Measurements from ENCODE around the gene ATG9B.

Gene ATG9B

DNA sequence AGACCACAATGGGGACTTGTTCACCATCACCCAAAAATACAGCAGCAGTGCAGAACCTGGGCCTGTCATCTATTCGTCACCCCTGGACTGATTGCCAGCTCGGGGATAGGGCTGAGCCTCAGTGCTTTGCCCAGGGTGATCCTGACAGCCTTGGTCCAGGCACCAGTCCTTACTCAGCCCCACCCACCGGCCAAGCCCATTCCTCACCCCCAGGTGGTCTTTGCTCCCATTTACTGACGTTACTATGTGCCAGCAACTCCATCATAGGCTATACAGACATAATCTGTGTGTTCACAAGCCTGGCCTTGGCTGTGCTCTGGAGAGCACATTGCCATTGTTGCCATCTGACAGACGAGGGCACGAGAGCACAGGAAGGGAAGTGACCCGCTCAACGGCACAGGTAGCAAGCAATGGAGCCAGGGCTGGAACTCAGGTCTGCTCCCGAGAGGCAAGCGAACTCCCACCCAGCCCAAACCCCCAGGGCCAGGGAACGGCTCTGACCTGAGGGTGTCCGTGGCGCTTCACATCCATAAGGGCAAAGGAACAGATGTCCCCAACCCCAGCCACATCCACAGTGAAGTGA is 6.8 kb downstream of the ATG9B start:
- peak overlapping the region; percentile 67 for H3K4me3 ChIP-seq (ENCODE audit: low read length, poor library complexity, severe bottlenecking)
- H3K9me2 ChIP-seq (replicated peaks; ENCODE audit: low read depth, low read length) = no peaks in the 10 kb centered on the region
- TF ChIP-seq EZH2phosphoT487 (IDR thresholded peaks at IDR 0.05; ENCODE audit: borderline replicate concordance) (no peak), CTCF (conservative IDR thresholded peaks at IDR 0.05; ENCODE audit: low read length) (no peak)
- no peaks in the 10 kb centered on the region for H4K20me1 ChIP-seq (ENCODE audit: insufficient read depth, low read length, poor library complexity, severe bottlenecking)
- H3K36me3 ChIP-seq (ENCODE audit: insufficient read depth, low read length) = no peaks in the 10 kb centered on the region
- peak overlapping the region; percentile 57 for H3K9ac ChIP-seq (ENCODE audit: low read depth, low read length, poor library complexity, severe bottlenecking)
- peak overlapping the region; percentile 74 for H3K4me2 ChIP-seq (ENCODE audit: low read depth, low read length, poor library complexity, severe bottlenecking)
- no peaks in the 10 kb centered on the region for H3K79me2 ChIP-seq (ENCODE audit: insufficient read depth, low read length)
- peaks cover 26% of the 10 kb centered on the region for H3K4me1 ChIP-seq (ENCODE audit: insufficient read depth, low read length, poor library complexity, severe bottlenecking)
- peak overlapping the region; percentile 80 for H2AFZ ChIP-seq (ENCODE audit: low read length)
- no peaks in the 10 kb centered on the region for H3K9me3 ChIP-seq (ENCODE audit: insufficient read depth, low read depth, low read length)
- H3K27me3 ChIP-seq (ENCODE audit: insufficient read depth, low read length, poor library complexity, severe bottlenecking) = no peaks in the 10 kb centered on the region
- no peaks in the 10 kb centered on the region for H3F3A ChIP-seq (ENCODE audit: low read depth)

GRCh38 chr7:151016942-151017341 is 7.4 kb downstream of the ATG9B start:
- Histone ChIP-seq H3K9me3 (ENCODE audit: insufficient read depth, low read depth, low read length) (no peaks in the 10 kb centered on the region), H3K4me3 (ENCODE audit: low read length, poor library complexity, severe bottlenecking) (no peak overlapping the region), H2AFZ (ENCODE audit: low read length) (no peak overlapping the region), H3K9ac (ENCODE audit: low read depth, low read length, poor library complexity, severe bottlenecking) (no peak overlapping the region), H3K9me2 (replicated peaks; ENCODE audit: low read depth, low read length) (no peaks in the 10 kb centered on the region), H3K27me3 (ENCODE audit: insufficient read depth, low read length, poor library complexity, severe bottlenecking) (no peaks in the 10 kb centered on the region), H3K79me2 (ENCODE audit: insufficient read depth, low read length) (no peaks in the 10 kb centered on the region), H3F3A (ENCODE audit: low read depth) (no peaks in the 10 kb centered on the region), H3K4me2 (ENCODE audit: low read depth, low read length, poor library complexity, severe bottlenecking) (no peak overlapping the region), H3K4me1 (ENCODE audit: insufficient read depth, low read length, poor library complexity, severe bottlenecking) (peaks cover 29% of the 10 kb centered on the region), H3K36me3 (ENCODE audit: insufficient read depth, low read length) (no peaks in the 10 kb centered on the region), H4K20me1 (ENCODE audit: insufficient read depth, low read length, poor library complexity, severe bottlenecking) (no peaks in the 10 kb centered on the region)
- no peak; the same call in 1 of the 2 replicates for TF ChIP-seq CTCF (conservative IDR thresholded peaks at IDR 0.05; ENCODE audit: low read length)
- TF ChIP-seq EZH2phosphoT487 (IDR thresholded peaks at IDR 0.05; ENCODE audit: borderline replicate concordance) = no peak

- Histone ChIP-seq H3K9me2 (replicated peaks; ENCODE audit: low read depth, low read length) (no peaks in the 10 kb centered on the region), H3K79me2 (ENCODE audit: insufficient read depth, low read length) (no peaks in the 10 kb centered on the region), H4K20me1 (ENCODE audit: insufficient read depth, low read length, poor library complexity, severe bottlenecking) (no peaks in the 10 kb centered on the region), H2AFZ (ENCODE audit: low read length) (no peak overlapping the region), H3F3A (ENCODE audit: low read depth) (no peaks in the 10 kb centered on the region), H3K36me3 (ENCODE audit: insufficient read depth, low read length) (no peaks in the 10 kb centered on the region), H3K4me3 (ENCODE audit: low read length, poor library complexity, severe bottlenecking) (no peak overlapping the region), H3K27me3 (ENCODE audit: insufficient read depth, low read length, poor library complexity, severe bottlenecking) (no peaks in the 10 kb centered on the region), H3K4me2 (ENCODE audit: low read depth, low read length, poor library complexity, severe bottlenecking) (no peak overlapping the region), H3K9ac (ENCODE audit: low read depth, low read length, poor library complexity, severe bottlenecking) (no peak overlapping the region), H3K9me3 (ENCODE audit: insufficient read depth, low read depth, low read length) (no peaks in the 10 kb centered on the region), H3K4me1 (ENCODE audit: insufficient read depth, low read length, poor library complexity, severe bottlenecking) (peaks cover 29% of the 10 kb centered on the region)
- TF ChIP-seq CTCF (conservative IDR thresholded peaks at IDR 0.05; ENCODE audit: low read length) = no peak
- no peak for TF ChIP-seq EZH2phosphoT487 (IDR thresholded peaks at IDR 0.05; ENCODE audit: borderline replicate concordance)
Observed at GRCh38 chr7:151016505-151016904, 7.8 kb downstream of the ATG9B start.
